Progenitor cell of endocrine pancreas (in vitro differentiated cells): ENCODE results near the gene DDN. TPM values are rescaled to one million over a fixed set of nuclear protein-coding genes. Genes with fewer than 3 reads are reported as not detected.

Experiments
- DNase-seq: peaks from one replicate; pipeline ENCODE4 v3.0.0; 2021; ENCODE audit warnings: low spot score; ENCODE audit not compliant: unreplicated experiment
- H3K27ac Mint-ChIP-seq: 2 replicates; pipeline ENCODE4 v1.8.0; 2021; ENCODE audit warnings: mild to moderate bottlenecking, moderate library complexity, mixed read lengths
- H3K27me3 Mint-ChIP-seq: 2 replicates; pipeline ENCODE4 v1.8.0; 2021; ENCODE audit warnings: mixed read lengths
- H3K36me3 Mint-ChIP-seq: 2 replicates; pipeline ENCODE4 v1.8.0; 2022; ENCODE audit warnings: mixed read lengths; ENCODE audit not compliant: insufficient read depth
- H3K4me1 Mint-ChIP-seq: 2 replicates; pipeline ENCODE4 v1.8.0; 2021; ENCODE audit warnings: low read depth, mixed read lengths
- H3K4me3 Mint-ChIP-seq: 2 replicates; pipeline ENCODE4 v1.8.0; 2021; ENCODE audit warnings: low read depth, mild to moderate bottlenecking, moderate library complexity, mixed read lengths
- H3K9me3 Mint-ChIP-seq: 2 replicates; pipeline ENCODE4 v1.8.0; 2021; ENCODE audit warnings: low read depth, mixed read lengths
- total RNA-seq: library from RNA; stranded (reverse); gene quantifications from 2 replicates; pipeline ENCODE4 v1.2.1, GENCODE V29; 2021
- TF ChIP-seq, protein P1 (sequence below): fragments of 200-600 bp; sonication (generic); IDR thresholded peaks from one replicate; pipeline ENCODE4 v1.5.0; 2021; ENCODE audit warnings: antibody characterized with exemption, mild to moderate bottlenecking; ENCODE audit not compliant: unreplicated experiment

Gene DDN
- total RNA-seq, 1 donor from 2014 or later, result 0.57 TPM

DNA sequence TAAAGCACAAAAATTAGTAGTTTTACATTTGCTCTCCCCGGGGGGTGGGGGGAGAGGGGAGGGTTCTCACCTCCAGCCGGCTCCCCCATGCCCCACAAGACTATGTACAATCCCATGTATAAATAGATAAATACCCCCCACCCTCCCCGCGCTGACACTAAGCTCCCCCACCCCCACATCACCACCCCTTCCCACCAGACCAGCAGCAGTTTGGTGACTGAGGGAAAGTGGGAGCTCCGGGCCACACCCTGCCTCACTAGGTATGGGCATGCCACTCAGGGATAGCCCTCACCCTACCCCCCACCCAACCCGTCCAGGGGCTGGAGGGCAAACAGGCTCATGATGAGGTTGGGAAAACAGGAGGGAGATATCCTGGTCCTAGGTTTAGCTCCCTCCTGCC, 21.3 kb upstream of the DDN start:
- DNase-seq, result no peak
- TF ChIP-seq, protein P1, sequence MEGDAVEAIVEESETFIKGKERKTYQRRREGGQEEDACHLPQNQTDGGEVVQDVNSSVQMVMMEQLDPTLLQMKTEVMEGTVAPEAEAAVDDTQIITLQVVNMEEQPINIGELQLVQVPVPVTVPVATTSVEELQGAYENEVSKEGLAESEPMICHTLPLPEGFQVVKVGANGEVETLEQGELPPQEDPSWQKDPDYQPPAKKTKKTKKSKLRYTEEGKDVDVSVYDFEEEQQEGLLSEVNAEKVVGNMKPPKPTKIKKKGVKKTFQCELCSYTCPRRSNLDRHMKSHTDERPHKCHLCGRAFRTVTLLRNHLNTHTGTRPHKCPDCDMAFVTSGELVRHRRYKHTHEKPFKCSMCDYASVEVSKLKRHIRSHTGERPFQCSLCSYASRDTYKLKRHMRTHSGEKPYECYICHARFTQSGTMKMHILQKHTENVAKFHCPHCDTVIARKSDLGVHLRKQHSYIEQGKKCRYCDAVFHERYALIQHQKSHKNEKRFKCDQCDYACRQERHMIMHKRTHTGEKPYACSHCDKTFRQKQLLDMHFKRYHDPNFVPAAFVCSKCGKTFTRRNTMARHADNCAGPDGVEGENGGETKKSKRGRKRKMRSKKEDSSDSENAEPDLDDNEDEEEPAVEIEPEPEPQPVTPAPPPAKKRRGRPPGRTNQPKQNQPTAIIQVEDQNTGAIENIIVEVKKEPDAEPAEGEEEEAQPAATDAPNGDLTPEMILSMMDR, result no peak
- Mint-ChIP-seq H3K4me1 (peaks cover 12% of the 10 kb centered on the region), H3K9me3 (no peaks in the 10 kb centered on the region), H3K36me3 (peaks cover 9% of the 10 kb centered on the region), H3K27ac (no peak overlapping the region), H3K27me3 (no peaks in the 10 kb centered on the region), H3K4me3 (no peak overlapping the region)

DNA sequence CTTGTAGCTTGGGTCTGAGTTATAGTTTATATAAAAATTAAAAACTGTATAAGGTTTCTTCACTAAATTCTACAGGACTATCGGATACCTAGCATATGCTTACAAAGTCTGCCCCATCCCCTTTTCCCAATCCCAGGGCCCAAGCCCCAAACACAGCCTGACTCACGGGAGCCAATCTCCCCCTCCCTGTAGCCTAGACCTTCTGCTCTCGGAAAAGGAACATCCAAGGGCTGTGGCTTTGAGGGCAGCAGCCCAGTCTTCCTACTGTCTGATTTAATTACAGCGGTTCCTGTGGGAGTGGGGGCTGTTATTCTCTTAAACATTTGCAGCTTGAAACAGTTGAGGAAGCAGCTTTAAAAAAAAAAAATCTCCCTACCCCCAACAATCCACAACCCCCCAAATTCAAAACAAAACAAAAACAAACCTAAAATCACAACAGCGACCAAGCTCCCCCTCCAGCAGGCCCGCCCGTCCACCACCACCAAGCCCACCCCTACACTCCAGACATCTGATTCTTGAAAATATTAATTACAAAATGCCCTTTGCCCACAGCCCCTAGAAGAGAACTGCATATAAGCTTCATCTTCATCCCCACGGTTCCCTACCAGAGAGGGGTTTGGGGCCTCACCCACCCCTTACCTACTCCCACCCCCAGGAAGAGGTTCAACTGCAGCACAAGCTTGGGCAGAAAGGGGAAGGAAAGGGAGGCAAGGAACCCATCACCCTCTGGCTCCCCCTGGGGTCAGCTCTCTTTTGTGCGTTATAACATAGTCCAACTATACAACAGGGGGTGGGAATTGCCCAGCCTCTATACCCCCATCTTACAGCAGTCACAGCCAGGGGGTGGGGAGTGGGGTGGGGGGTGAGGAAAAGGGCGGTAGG, 20.5 kb upstream of the DDN start:
- H3K36me3 Mint-ChIP-seq, result peaks cover 9% of the 10 kb centered on the region
- H3K9me3 Mint-ChIP-seq, result no peaks in the 10 kb centered on the region
- H3K4me1 Mint-ChIP-seq, result peaks cover 12% of the 10 kb centered on the region
- H3K27me3 Mint-ChIP-seq, result no peaks in the 10 kb centered on the region
- H3K4me3 Mint-ChIP-seq, result peak overlapping the region; percentile 88
- no peak for DNase-seq
- peak overlapping the region; percentile 91 for H3K27ac Mint-ChIP-seq
- TF ChIP-seq, protein P1, result peak; percentile 35

DNA sequence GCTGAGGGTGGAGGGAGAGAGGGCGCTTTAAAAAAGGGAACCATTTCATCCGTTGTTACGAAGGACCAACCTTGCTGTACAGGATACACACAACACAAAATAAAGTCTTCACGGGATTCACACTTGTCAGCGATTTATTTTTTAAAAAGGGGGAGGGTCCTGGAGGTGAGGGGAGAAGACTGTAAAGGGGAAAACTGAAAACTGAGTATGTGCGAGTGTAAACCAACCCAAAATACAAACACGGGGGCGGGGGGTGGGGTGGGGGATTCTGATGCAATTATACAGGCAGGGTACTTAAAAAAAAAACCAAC, 19.9 kb upstream of the DDN start:
- DNase-seq, result no peak
- H3K4me3 Mint-ChIP-seq, result peak overlapping the region; percentile 88
- H3K27me3 Mint-ChIP-seq, result no peaks in the 10 kb centered on the region
- no peaks in the 10 kb centered on the region for H3K9me3 Mint-ChIP-seq
- peak overlapping the region; percentile 98 for H3K27ac Mint-ChIP-seq
- H3K36me3 Mint-ChIP-seq, result peaks cover 9% of the 10 kb centered on the region
- TF ChIP-seq, protein P1, result no peak
- peaks cover 12% of the 10 kb centered on the region for H3K4me1 Mint-ChIP-seq

DNA sequence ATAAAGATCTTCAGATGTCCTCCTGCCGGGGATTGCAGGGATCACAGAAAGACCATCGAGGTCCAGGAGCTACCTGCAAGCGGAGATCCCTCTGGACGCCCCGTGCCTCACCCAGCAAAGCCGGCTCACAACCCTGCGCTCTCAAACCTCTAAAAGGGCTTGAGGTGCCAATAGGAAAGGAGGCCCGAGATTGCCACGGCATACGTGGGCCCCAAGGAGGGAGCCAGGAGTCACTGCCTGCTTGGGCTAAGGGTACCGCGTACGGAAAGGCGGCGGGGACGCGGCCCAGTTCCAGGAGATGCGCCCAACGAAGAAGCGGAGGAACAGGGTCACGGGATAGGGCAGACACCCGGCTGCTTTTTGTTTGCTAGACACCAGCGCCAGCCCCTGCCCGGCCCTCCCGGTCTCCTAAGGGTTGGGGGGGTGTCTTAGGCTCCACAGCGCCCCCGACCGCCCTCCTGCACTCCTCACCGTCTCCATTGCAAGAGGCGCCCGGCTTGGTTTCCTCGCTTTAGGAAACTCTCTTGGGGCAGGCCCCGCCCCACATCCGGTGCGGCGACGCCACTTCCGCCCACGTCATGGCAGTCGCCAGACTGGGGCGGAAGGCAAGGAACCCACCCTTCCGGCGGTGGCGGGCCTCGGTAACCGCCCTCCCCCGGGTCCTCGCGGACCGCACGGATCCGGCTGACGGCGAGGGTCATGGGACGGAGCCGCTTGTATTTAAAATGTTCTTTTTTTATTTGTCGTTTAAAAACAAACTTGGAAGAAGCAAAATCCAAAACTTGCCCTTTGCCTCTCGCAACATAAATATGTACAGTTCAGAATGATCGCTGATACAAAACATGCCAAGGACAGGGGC, 19.3 kb upstream of the DDN start, which contains the start of gene PRKAG1:
Gene PRKAG1 (minus strand): TSS at position 516 of the 859 bp plus-strand sequence. CDS start 36 bp downstream, at position 480.
- TF ChIP-seq, protein P1, result peak; percentile 66
- DNase-seq, result peak; percentile 90
- Mint-ChIP-seq H3K36me3 (peaks cover 9% of the 10 kb centered on the region), H3K4me1 (peaks cover 12% of the 10 kb centered on the region), H3K9me3 (no peaks in the 10 kb centered on the region), H3K4me3 (peak within 1 kb of the TSS; percentile 88), H3K27me3 (no peaks in the 10 kb centered on the region), H3K27ac (peak within 1 kb of the TSS; percentile 98)

DNA sequence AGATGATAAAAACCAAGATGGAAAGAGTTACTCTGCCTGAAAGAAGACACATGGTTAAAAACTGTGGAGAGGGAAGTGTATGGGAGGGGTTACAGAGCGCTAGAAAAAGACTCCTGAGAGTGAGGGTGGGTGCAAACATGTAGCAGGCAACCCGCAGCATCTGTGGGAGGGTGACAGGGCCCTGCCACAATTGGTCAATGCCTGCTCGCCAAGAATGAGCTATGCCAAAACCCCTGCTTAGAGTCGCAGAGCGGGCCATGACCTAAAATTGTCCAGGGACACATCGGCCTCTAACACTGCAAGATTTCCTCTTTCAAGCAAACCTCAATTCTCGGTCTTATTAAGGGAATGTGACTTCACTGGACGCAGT, 18.7 kb upstream of the DDN start:
- no peak for DNase-seq
- Mint-ChIP-seq H3K4me3 (peak overlapping the region; percentile 88), H3K4me1 (peaks cover 12% of the 10 kb centered on the region), H3K36me3 (peaks cover 5% of the 10 kb centered on the region), H3K9me3 (no peaks in the 10 kb centered on the region), H3K27ac (peak overlapping the region; percentile 98), H3K27me3 (no peaks in the 10 kb centered on the region)
- TF ChIP-seq, protein P1, result no peak
